GM18951 (cell line): Measurements from ENCODE around the gene ZBTB21.
"Not testable (repeated sequence)": the region's sequence is repeated elsewhere in the genome, so short reads cannot be mapped to it uniquely, and the experiment has no call there.

ENCODE experiments used
- POLR2A ChIP-seq: IDR thresholded peaks from 4 replicates; pipeline ENCODE4 v1.6.1; 2011; ENCODE audit warnings: mild to moderate bottlenecking; ENCODE audit not compliant: insufficient read length, insufficient read depth; ENCODE audit errors: extremely low read depth
- in situ Hi-C: fragments of 300-500 bp; cut with MboI; formaldehyde crosslinking; loops from one replicate; pipeline ENCODE4 v1.12.0; 2022; ENCODE audit warnings: low sequenced_read_pairs, mixed read lengths, inconsistent platforms; ENCODE audit not compliant: unreplicated experiment

ZBTB21 gene

DNA sequence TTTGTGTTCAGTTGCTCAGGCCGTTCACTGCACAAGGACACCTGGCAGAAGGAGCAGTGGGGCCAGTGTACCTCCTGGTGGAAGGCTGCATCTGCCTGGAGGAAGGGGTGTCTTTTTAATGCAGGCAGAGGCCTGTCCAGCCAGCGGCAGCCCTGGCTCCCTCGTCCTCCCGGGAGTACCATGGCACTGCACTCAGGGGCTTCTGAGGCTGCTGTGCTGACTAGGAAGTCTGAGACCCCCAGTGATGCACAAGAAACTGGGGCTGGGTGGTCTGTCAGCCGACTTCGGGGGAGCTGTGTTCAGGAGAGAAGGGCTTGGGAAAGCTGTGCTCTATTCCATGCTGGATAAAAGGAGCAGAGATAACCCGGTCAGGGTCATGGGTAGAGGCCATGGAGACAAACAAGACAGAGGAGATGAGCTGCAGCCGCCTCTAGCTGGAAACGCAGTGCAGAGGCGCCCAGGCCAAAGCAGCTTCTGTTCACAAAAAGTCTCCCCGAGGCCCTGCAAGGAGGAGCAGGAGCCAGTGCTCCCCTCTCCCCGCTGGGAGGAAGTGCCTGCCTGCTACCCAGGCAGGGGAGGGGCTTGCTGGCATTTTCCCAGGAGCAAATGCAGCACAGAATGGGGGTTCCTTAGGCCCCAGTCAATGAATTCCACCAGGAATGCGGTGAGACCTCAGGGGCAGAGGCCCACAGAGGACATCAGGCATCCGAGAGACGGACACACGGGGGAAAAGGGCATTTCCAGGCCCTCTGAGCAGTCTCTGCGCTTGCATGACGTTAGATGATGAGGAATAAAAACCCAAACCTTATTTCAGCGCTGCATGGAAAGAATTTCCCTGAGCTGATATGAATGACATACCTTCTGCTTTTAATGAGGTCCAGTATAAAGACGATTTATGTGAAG, 39.2 kb downstream of the ZBTB21 start:
- TF ChIP-seq POLR2A, result no peak
- in situ Hi-C loops, result no loop called here

- in situ Hi-C loops, result no loop called here
These were observed 40.1 kb downstream of the ZBTB21 start for GRCh38 chr21:41970106-41970391.

DNA sequence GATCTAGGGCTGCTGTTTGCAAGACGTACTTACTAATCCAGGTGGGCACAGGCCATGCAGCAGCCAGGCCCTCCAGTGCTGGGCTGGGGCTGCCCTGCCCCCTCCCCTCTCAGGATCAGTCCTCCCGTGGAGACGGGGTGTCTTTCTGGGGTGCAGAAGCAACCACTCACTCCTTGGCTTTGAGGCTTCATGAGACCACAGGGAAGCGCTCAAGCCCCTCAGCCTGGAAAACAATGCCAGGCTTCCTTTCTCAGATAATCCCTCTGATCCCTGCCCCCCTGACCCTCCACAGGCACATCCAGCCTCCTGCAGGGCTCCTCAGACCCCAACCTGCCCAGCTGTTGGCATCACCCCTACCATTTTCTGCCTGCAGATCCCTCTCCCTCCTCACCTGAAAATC, 42.5 kb downstream of the ZBTB21 start:
- no peak for TF ChIP-seq POLR2A
- in situ Hi-C loops, result no loop called here

More at GRCh38 chr21:41970106-41970391, 40.1 kb downstream of the ZBTB21 start:
- no peak for TF ChIP-seq POLR2A

DNA sequence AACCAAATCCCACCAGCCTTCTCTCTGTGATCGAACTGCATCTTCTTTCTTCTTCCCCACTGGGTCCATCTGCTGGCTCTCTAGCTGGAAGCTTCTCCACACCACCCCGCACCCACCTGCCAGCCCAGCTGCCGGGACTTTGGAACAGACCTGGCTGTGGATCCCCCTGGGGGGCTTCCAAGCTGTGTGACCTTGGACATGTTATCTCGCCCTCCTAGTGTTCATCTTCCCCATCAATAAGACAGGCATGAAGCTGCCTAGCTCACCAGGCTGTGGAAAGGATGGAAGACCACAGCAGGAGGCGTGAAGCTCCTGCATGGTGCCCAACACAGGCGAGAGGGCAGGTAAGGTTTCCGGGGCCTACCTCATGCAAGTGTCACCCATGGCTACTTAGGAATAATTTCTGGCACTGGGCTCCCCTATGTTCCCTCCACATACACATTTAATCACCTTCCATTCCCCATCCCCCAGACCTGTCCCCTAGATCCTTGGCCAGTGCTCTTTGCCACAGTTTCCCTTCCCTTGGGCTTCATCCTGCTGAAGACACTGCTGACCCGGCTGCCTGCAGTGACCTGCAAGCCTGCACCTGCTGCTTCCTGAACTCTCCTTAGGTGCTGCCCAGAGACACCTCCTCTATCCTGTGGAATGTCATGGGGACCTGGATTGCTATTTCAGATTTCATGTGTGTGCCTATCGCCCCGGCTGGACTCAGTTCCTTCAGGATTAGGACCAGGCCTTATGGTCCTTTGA, 43.1 kb downstream of the ZBTB21 start:
- in situ Hi-C loops, result no loop called here
- no peak for TF ChIP-seq POLR2A

DNA sequence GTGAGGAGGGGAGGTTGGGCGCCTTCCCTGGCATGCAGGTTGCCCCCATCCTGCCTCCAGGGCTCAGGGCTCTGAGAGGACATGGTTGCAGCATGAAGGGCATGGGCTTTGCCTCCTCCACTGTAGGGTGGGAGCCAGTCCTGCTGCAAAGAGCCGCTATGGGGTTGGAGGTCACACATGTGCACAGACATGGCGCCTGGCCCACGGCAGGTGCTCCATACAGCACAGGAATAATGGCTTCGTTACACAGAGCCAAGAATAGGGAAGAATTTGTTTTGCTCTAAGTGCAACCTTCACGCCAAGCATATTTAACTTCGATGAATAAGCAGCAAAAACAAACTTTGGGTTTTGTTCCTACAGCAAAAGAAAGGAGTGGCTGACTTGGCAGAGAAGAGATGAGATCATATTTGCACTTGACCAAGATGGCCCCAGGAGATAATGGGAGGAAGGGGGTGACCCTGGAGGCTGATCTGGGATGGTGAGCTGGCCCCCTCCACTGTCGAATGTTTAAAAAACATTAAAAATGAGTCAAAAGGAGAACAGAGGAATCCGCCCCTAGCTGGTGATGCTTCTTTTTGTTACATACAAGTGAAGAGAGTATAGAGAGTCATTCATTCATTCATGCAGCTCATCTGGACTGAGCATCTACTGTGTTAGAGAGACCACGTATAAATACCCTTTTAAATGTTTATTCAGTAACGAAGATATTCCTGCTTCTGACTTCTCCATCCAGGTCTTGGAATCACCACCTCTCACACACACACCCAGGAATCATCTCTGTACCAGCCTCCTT, 43.9 kb downstream of the ZBTB21 start:
- in situ Hi-C loops, result no loop called here
- TF ChIP-seq POLR2A, result no peak

DNA sequence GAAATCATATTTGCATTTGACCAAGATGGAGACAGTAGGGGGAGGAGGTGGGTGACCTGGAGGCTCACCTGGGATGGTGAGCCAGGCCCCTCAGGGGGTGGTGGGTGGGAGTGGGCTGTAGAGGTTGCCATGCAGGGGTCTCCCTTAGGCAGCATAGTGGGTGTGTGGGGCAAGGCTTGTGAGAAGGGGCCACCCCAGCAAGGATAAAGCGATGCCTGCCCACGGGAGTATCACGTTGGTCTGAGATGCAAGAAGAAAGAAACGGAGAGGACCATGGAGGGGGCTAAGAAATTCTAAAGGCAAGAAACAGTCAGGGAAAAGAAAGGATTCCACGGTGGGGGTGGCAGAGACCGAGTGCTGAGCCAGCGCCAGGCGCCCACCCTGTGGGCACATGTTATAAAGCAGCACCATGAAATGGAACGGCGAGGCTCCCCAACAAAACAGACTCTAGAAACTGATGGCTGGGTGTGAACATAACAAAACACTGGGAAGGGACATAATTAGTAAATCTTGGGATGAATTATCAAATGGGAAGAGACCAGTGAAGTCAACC, 44.6 kb downstream of the ZBTB21 start:
- no peak for TF ChIP-seq POLR2A
- in situ Hi-C loops, result no loop called here

DNA sequence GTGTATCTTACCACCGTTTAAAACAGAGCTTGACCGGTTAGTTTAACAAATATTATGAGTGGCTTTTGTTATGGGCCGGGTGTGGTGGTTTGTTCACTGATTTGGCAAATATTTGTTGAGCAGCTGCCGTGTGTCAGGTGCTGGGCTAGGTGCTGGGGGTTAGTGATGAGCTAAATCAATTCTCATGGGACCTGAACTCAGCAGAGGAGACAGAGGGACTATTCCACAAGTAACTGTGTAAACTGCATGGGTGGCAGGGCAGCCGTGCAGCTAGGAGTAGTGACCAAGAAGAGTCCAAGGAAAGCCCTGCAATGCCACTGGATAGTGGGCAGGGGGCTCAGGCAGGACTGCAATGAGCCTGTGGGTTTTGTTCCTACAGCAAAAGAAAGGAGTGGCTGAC, 45.1 kb downstream of the ZBTB21 start:
- in situ Hi-C loops, result no loop called here
- TF ChIP-seq POLR2A, result no peak

DNA sequence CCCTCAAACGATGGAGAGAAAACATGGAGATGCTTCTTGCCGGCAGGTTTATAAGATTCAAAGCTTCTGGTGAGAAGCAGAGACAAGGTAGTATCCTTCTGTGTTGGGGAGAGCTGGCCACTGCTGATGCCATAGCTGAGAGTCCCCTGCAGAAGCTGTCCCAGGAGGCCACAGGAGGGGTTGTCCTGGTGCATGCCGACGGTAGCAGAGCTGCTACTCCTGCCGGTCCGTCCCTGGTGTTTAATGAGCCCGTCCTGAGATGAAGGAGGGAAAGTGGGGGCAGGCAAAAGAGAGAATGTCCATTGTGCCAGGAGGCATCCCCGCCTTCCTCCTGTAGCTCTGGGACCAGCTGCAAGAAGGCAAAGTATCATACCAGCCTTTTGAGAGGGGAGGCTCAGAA, 46.0 kb downstream of the ZBTB21 start:
- no peak for TF ChIP-seq POLR2A
- in situ Hi-C loops, result no loop called here

DNA sequence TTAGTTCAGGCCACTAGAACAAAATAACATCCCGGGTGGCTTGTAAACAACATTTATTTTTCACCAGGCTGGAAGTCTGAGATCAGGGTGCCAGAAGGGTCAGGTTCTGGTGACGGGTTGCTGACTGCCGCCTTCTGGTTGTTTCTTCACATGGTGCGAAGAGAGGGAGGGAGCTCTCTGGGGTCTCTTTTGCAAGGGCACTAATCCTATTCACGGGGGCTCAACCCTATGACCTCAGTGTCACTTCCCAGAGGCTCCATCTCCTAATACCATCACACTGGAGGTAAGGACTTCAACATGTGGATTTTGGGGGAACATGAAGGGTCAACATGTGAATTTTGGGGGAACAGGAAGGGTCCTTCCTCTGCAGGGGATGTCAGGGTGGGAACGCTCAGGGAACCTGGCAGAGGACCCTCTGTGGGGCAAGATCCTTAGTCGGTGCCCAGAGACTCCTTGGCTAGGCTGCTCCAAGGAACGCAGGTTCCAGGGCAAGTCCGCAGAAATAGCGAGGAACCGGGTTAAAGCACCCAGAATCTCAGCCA, 47.7 kb downstream of the ZBTB21 start:
- TF ChIP-seq POLR2A, result no peak
- in situ Hi-C loops, result no loop called here

DNA sequence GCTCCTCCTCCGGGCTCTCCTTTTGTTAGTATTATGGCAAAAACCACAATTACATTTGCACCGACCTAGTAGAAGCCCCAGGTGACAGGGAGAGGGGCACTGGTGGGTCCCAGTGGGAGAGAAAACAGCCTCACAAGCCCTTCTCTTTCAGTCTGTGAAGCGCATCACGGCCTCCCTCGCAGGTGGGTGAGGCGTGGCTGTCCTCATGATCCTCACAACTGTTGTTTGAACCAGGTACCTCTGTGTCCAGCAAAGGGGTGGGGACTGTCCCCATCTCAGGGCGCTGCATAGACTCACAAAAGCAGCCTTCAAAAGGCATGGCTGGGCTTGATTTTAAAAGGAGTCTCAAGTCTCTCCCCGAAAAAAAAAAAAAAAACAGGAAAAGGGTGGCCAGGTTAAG, 48.4 kb downstream of the ZBTB21 start:
- TF ChIP-seq POLR2A, result no peak
- in situ Hi-C loops, result no loop called here

GRCh38 chr21:41961282-41961701, 48.9 kb downstream of the ZBTB21 start:
- in situ Hi-C loops, result no loop called here
- TF ChIP-seq POLR2A, result no peak

DNA sequence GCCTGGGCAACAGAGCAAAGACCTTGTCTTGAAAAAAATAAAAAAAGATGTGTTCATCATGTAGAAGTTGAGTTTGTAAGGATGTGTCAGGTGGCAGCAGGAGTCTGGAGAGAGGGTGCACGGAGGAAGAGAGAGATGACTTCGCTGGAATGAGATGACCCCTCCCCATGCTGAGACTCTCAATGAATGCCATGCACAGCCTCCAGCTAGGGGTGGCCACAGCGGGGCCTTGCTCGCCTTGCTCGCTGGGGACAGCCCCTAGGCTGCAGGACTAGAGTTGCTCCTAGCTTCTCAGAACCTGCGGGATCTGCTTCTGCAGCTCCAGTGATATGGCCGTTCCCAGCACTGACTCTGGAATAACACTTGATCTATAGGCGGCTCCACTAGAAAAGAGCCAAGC, 49.8 kb downstream of the ZBTB21 start:
- in situ Hi-C loops, result no loop called here
- no peak for TF ChIP-seq POLR2A

GRCh38 chr21:41959697-41960096, 50.5 kb downstream of the ZBTB21 start:
- in situ Hi-C loops, result not testable (repeated sequence)
